Head of caudate nucleus (tissue), 42 donors: ENCODE data around the gene ZNF580.

Source experiments
- DNase-seq, 42 donors: peaks; one replicate each; pipeline versions ENCODE4 v3.0.0 to v3.0.0-alpha.2; 2020 to 2021; ENCODE audit warnings: mixed read lengths in 7 of 42
- intact Hi-C: fragments of 100-400 bp; cut with DNase I; formaldehyde crosslinking; loops from one replicate; pipeline ENCODE4 v1.15.0; 2022

The ZNF580 gene

DNA sequence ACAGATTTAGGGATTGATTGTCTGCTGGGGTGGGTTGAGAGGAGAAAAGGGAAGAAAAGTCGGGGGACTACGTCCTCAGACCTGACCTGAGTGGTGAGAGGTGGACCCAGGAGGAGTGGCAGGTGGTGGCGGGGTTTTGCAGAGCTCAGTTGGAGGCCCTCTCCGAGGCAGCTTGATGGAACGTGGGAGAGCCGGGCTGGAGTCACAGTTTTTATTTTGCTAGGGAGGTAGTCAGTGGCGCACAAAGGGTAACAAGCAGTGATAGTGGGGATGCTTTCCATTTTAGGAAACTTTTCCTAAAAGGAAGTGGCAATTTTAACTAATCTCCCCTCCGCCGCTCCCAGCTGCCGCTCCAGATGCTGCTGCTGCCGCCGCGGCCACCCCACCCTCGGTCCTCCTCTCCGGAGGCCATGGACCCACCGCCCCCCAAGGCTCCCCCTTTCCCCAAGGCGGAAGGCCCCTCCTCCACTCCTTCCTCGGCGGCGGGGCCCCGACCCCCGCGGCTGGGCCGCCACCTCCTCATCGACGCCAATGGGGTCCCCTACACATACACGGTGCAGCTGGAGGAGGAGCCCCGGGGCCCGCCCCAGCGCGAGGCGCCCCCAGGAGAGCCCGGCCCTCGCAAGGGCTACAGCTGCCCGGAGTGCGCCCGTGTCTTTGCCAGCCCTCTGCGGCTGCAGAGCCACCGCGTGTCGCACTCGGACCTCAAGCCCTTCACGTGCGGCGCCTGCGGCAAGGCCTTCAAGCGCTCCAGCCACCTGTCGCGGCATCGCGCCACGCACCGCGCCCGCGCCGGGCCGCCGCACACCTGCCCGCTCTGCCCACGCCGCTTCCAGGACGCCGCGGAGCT lies 1.6 kb downstream of the ZNF580 start:
- peak in 10 of 42 donors; percentile 21 to 60 (median 34) for DNase-seq
- intact Hi-C loops: no loop called here

DNA sequence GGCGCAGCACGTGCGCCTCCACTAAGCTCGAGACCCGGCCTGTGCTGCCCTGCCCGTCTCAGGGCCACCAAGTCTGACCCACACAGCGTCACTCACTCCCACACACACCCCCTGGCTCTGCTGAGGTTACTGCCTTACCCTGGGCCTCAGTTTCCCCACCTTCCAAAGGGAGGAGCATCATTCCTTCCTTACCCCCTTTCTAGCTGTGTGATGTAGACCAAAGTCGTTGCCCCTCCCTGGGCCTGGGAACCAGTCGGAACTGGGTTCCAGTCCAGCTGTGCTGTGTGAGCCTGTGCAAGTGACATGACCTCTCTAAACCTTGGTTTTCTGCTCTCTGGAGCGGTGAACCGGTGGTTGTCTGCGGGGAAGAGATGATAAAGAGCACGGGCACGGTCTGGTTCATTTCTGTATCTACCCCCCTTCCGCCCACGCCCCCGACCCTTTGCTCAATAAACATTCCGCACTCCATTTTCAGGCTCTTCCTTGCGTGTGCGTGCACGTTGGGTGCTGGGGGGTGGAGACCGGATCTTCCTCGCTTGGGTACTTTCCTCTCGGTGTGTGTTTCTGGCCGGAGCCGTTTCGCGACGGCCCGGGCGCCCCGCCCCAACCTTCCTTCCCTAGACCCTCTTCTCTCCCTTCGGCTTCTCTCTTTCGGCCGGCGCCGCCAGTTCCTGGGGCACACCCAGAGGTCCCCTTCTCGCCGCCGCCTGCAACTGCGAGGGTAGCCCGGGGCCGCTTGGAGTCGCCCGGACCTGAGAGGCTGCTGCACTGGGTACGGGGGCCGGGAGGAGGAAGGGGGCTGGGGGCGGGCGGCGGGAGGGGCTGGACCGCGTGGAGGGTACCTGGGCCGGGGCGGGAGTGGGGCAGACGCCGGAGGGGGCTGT lies 2.4 kb downstream of the ZNF580 start, which contains the start of gene ZNF581:
ZNF581 (plus strand) TSS at position 647 of the 884 bp plus-strand sequence. CDS start 923 bp downstream, outside the sequence.
- DNase-seq: peak; percentile 59 to 91 (median 79)
- intact Hi-C loops: no loop called here

GRCh38 chr19:55643887-55644176 lies 3.0 kb downstream of the ZNF580 start:
- DNase-seq: peak in 8 of 42 donors; percentile 28 to 69 (median 50)
- intact Hi-C loops: no loop called here

DNA sequence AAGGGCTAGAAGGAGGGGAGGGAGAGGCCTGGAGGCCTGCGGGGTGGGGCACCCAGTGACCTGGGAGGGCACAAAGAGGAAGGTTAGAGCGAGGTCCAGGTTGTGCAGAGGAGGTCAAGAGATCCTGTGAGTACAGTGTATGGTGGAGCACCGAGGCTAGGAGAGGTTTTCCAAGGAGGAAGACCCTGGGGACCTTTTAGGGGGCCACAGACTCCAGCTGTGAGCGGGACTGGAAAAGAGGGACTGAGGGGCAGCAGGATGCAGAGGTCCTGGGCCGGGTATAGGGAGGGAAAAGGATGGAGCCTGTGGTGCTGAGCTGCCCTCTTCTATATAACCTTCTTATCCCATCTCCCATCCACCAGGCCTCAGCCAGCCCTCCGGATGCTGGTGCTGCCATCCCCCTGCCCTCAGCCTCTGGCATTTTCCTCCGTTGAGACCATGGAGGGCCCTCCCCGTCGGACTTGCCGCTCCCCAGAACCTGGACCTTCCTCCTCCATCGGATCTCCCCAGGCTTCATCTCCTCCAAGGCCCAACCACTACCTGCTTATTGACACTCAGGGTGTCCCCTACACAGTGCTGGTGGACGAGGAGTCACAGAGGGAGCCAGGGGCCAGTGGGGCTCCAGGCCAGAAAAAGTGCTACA lies 3.5 kb downstream of the ZNF580 start:
- no peak for DNase-seq
- intact Hi-C loops: no loop called here

DNA sequence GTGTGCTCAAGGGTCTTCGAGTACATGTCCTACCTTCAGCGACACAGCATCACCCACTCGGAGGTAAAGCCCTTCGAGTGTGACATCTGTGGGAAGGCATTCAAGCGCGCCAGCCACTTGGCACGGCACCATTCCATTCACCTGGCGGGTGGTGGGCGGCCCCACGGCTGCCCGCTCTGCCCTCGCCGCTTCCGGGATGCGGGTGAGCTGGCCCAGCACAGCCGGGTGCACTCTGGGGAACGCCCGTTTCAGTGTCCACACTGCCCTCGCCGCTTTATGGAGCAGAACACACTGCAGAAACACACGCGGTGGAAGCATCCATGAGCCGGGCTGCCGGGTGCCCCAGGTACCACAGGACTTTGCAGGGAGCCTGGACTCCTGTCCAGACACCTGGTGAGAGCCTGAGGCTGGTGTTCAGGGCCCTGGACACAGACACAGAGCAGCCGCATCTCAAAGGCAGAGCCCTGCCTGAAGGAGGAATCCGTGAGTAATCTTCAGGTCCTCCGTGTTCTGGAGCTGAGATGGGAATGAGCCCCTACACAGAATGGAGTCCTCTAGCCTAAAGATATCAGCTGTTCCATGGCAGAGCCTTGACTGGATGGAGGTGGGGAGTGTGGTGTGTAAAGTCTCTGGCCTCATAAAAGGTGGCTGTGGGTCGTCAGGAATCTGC lies 4.2 kb downstream of the ZNF580 start:
- no peak for DNase-seq
- intact Hi-C loops: no loop called here

DNA sequence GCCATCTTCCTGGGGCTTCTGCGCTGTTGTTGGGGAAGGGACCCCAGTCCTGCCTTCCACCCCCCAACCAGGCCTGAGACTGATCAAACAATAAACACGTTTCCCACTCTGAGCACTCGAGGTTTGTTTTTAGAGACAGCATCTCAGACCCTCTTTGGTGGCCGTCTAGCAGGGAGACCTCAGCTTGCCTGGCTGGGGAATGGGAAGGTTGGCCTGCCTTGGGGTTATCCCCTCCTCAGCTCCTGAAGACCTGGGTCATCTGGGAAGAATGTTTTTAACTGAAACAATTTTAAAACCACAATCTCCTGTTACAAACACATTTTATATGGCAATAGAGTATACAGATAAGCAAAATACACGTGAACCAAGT lies 4.7 kb downstream of the ZNF580 start:
- no peak for DNase-seq
- intact Hi-C loops: no loop called here

DNA sequence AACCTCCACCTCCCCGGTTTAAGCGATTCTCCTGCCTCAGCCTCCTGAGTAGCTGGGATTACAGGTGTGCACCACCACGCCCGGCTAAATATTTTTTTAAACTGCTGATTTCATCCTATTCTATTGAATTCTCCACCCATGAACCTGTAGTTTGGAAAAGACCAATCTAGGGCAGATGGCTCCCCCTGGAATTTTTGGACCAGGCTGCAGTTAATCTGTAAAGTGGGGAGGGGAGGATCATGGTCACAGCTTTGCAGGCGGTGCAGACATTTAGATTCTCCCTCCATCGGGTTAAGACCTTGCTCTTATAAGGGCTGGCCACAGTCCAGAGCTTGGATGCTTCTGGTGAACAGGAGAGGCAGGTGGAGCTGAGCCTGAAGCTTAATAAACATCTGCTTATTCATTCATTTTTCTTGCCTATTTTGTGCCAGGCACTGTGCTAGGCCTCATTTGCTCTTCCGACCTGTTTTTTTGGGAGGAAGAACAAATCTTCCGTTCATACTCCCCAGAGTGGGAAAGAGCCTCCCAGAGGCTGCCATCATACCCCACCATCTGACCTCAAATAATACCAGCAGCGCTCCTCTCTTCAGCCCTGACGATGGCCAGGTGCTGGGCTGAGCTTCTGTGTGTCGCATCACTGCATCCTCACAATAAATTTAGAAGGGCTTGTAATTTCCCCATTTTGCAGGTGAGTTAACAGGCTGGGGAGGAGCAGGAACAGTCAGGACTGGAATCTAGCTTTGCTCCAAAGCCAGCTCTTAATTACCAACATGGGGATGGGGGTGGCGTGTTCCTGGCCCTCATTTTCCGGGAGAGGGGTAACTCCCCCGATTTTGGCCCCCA lies 6.3 kb downstream of the ZNF580 start:
- intact Hi-C loops: no loop called here

DNA sequence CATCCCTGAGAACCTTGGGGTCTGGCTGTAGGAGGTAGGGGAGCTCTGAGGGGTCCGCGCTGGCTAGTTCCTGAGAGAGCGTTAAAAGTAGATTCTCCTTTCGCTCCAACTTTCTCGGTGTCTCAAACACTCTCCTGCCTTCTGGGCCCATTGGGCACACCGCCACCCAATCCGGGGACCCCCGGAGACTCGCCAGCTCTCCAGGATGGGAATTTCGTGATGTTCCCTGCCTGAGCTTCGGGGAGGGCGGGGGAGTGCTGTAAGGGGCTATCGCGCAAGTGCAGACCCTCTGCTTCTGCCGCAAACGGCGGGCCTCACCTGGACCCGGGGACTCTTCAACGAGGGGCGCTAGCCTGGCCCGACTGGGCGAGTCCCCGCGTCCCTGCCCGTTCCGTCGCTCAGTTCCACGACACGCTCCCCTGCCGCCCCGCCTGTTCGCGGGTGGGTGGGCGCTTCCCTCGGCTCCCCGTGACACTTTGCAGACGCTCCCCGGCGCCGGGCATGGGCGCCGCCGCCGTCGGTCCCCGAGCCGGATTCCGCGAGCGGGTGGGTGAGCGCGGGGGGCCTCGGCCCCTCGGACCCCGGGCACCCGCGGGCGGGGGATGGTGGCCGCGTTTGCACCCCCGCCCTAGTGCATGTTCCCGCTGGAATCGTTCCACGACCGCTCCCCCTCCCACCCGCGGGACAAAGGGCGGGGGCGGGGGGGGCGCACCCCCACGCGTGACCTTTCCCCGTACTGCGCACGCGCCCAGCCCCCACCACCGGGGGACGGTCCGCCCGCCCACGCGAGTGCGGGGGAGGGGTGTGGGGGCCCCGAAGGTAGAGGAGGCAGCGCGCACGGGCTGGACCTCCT lies 7.2 kb downstream of the ZNF580 start, which contains the start of gene CCDC106:
CCDC106 (plus strand) TSS at position 481 of the 853 bp plus-strand sequence. CDS start 835 bp downstream, outside the sequence.
- peak; percentile 55 to 93 (median 82) for DNase-seq
- intact Hi-C loops: no loop called here

More for the DNA sequence above, 6.3 kb downstream of the ZNF580 start:
- DNase-seq: no peak

- intact Hi-C loops: no loop called here
- DNase-seq: no peak
Observed at GRCh38 chr19:55648585-55649267, 7.9 kb downstream of the ZNF580 start.

DNA sequence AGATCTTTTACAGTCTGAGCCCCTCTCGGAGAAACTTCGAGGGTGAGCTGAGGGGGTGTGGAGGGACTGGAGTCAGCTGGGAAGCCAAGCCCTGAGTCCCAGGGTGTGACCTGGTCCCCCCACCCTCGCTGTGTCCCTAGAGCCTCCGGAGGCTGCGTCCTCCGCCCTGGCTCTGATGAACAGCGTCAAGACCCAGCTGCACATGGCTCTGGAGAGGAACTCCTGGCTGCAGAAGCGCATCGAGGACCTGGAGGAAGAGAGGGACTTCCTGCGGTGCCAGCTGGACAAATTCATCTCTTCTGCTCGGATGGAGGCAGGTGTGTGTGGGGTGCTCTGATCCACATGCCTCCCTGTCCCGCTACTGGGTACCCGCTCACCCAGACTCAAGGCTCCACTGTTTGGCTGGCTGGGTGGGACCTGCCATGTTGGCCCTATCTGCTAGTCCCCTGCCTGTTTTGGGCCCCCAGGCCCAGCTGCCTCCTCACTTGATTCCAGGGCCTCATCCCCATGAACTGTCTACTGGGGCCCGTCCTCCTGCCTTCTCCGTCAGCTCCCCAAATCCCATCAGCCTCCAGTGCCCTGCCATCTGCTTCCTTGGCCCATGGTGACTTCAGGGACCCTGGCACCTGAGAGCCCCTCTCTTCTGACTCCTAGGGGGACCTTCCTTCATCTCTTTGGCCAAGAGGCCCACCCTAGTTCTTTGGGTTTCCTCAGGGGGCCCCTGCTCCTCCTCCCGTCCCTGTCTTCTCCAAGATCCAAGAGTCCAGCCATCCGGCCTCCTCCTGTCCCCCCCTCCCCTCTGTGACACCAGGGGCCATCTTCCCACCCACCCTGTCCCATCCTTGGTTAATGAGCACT lies 8.7 kb downstream of the ZNF580 start:
- intact Hi-C loops: no loop called here

GRCh38 chr19:55650126-55650557 lies 9.3 kb downstream of the ZNF580 start:
- no peak for DNase-seq
- intact Hi-C loops: no loop called here

More for the DNA sequence above, 8.7 kb downstream of the ZNF580 start:
- no peak for DNase-seq

DNA sequence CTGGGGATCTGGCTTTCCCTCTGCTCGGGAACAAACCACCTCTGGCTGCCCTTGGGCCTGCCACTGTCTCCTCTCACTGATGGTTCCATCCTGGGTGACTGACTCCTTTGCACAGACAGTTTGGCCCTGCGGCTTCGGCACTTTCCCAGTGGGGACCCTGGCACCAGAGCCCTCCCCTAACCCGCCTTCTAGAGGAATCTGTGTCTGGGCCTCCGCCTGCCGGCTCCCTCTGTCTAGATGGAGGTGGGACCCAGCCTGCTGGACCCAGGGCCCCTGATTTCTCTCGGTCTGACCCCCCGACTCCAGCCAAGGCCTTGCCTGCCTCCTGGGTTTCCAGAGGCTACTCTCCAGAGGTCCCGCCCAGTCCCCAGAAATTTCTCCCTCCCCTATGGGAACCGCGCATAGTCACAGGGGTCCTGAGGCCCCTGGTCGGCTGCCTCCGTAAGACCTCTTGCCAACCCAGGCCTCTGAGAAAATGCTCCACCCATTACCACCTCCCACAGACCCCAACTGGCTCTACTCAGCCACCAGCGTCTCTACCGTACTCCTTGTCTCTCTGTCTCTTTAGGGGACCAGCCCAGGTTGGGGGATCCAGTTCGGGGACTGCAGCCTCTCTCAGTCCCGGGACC lies 9.9 kb downstream of the ZNF580 start:
- intact Hi-C loops: no loop called here
- DNase-seq: no peak

DNA sequence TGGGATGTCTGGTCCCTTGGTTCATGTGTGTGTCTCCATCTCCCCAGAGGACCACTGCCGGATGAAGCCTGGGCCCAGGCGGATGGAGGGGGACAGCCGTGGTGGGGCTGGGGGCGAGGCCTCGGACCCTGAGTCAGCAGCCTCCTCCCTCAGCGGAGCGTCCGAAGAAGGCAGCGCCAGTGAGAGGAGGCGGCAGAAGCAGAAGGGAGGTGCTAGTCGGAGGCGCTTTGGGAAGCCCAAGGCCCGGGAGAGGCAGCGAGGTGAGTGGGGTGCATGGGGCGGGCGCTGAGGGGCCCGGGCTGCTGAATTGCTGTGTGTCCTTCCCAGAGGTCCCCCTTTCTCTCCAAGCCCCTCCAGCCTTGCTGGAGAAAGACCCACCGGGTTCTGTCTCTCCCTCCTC lies 10.4 kb downstream of the ZNF580 start:
- DNase-seq: no peak
- intact Hi-C loops: no loop called here

DNA sequence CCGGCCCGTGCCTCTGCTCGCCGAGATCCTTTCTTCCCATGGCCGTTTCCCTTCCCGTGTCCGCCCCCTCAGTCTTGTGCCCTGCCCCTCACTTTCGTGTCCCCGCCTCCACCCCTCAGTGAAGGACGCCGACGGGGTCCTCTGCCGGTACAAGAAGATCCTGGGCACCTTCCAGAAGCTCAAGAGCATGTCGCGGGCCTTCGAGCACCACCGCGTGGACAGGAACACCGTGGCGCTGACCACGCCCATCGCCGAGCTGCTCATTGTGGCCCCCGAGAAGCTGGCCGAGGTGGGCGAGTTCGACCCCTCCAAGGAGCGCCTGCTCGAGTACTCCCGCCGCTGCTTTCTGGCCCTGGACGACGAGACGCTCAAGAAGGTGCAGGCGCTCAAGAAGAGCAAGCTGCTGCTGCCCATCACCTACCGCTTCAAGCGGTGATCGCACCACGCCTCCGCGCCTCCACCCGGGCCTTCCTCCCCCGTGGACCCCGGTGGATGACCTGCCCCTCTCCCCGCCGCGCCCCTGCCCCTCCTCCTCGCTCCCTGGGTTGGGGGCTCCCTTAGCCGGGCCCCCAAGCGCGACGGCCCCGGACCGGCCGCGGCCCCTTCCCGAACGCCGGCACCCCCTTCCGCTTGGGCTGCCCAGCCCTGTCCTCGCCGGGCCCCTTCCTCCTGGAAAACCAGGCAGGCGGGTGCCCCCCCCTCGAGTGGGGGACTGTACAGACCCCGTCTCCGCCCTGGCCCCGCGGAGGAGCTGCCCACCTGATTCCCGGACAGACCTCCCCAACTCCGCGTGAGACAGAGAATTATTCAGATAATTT lies 11.7 kb downstream of the ZNF580 start:
- intact Hi-C loops: no loop called here

More for the DNA sequence above, 11.7 kb downstream of the ZNF580 start:
- DNase-seq: no peak
